LHCN-M2 (cell line): Measurements from ENCODE around the gene SMIM24. TPM values are rescaled to one million over a fixed set of nuclear protein-coding genes. Genes with fewer than 3 reads are reported as not detected.

Experiments used
- DNase-seq: peaks from one replicate; pipeline ENCODE4 v3.0.0-alpha.2; 2012; ENCODE audit warnings: low read depth
- total RNA-seq: library from RNA; depleted of rRNA; stranded (reverse); fragments of >200 nt; gene quantifications from 2 replicates; pipeline ENCODE4 v1.2.3, GENCODE V29; 2014

Gene SMIM24
- total RNA-seq, 1 experiment from 2014 or later = 0.40 TPM

GRCh38 chr19:3474614-3475013 lies 5.7 kb downstream of the SMIM24 start:
- no peak for DNase-seq

GRCh38 chr19:3474010-3474409 lies 6.3 kb downstream of the SMIM24 start:
- DNase-seq = no peak

- no peak for DNase-seq
These were observed 8.2 kb downstream of the SMIM24 start for GRCh38 chr19:3471954-3472655.

DNA sequence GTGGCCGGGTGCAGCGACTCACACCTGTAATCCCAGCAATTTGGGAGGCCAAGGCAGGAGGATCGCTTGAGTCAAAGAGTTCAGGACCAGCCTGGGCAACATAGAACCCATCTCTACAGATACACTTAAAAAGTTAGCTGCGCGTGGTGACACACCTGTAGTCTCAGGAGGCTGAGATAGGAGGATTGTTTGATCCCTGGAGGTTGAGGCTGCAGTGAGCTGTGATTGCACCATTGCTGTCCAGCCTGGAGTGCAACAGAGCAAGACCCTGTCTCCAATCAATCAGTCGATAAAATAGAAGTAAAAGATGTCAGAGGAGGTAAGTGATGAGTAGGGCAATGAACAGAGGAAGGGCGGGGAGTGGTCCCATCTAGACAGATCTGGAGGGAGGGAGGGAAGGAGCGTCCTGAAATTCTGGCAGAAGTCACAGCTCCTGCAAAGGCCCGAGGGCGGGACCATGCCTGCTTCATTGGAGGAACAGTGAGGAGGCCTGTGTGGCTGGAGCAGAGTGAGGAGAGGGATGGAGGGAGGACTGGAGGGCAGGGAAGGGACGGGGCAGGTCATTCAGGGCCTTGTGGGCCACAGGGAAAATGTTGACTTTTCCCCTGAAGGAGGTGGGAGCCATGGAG lies 9.7 kb downstream of the SMIM24 start:
- DNase-seq = no peak

DNA sequence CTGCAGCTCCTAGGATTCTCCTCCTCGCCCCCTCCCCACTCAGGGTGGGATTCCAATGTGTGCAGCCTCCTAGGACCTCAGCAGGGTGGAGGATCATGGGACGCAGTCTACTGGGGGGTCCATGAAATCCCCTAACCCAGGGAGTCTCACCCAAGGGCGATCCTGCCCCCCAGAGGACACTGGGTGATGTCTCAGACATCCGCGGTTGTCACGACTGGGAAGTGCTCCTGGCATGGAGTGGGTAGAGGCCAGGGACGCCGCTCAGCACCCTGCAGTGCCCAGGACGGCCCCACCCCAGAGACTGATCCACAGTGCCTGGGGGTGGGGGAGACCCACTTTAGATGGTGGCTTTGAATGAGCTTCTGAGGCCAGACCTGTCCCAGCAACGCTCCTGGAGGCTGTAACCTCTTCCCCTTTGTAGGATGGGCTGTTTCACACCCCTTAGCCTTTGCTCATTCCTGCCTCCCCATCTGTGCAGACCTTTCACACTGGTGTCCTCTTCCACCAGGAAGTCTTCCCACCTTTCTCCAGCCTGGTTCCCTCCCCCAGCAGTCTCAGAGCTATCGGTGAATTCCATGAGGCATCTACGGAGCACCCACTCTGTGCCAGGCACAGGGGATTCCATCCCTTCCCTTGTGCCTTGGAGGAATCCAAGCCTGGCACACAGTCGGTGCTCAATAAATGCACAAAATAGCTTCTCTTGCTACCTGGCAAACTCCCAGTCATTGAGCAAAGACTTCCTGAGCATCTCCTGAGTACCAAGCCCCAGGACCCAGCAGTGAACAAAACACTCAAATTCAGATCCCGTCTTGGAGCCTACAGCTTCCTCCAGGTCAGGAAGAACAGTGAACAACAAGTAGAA lies 10.5 kb downstream of the SMIM24 start:
- no peak for DNase-seq

DNA sequence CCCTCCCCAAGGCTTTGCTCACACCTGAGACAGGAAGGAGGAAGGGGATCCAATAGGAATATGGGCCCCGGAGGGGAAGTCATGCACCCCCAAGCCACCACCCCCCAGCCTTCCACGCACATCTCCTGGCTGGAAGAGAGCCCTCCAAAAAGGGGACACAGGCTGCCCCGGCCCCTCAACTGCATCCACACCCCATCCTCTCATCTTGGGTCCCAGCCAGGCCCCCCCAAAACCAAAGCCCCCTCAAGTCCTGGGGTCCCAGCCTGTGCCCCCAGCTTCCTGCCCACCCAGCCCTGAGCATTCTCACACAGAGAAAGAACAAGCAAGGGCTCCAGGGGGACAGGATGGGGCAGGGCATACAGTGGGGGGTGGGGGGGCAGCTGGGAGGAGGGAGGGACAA lies 12.1 kb downstream of the SMIM24 start:
- no peak for DNase-seq

GRCh38 chr19:3467437-3468198 lies 12.7 kb downstream of the SMIM24 start:
- DNase-seq = no peak

DNA sequence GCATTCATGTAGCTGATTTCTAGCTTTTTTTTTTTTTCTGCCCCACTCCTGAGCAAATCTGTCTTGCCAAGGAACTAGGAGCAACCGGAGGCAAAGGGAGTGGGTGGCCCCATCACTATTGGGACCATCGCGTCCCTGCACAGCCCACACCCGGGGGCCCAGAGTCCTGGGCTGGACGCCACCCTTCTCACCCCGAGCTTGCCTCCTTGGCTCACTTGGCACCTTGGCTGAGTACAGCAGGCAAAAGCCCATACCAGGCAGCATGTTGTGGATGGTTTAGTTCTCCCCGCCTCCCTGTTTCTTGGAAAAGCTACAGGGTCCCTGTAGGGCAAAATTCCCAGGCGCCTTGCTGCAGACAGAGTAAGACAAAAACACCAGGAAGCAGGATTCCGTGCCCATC lies 13.7 kb downstream of the SMIM24 start:
- no peak for DNase-seq

GRCh38 chr19:3465552-3465951 lies 14.8 kb downstream of the SMIM24 start:
- DNase-seq = no peak

DNA sequence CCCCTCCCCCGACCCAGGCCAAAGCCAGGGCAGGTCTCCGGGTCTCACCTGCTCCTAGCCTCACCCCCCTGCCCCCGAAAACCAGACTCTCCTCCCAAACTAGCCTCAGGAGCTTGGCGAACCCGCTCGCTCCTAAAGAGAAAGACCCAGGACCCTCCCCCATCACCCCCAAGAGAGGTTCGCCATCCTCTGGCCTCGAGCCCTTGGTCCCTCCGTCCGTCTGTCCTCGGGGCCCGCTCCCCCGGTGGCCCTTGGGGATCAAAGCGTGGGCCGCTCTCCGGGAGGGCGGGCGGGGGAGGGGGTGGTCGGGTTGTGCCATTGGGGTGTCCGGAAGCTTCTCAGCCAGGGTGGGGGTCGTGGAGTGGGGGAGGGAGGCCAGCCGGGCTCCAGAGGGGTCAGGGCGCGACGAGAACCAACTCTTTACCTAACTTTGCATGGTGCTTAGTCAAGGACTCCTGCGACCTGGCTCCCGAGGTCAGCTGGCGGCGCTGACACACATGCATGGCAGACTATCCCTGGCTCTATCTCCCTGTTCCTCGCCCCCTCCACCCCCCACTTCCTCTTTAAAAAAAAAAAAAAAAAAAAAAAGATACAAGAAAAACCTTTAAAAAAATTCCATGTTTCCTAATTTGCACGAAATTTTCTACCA lies 15.6 kb downstream of the SMIM24 start:
- DNase-seq = no peak

- DNase-seq = no peak
These were observed 16.4 kb downstream of the SMIM24 start for GRCh38 chr19:3463714-3464586.

DNA sequence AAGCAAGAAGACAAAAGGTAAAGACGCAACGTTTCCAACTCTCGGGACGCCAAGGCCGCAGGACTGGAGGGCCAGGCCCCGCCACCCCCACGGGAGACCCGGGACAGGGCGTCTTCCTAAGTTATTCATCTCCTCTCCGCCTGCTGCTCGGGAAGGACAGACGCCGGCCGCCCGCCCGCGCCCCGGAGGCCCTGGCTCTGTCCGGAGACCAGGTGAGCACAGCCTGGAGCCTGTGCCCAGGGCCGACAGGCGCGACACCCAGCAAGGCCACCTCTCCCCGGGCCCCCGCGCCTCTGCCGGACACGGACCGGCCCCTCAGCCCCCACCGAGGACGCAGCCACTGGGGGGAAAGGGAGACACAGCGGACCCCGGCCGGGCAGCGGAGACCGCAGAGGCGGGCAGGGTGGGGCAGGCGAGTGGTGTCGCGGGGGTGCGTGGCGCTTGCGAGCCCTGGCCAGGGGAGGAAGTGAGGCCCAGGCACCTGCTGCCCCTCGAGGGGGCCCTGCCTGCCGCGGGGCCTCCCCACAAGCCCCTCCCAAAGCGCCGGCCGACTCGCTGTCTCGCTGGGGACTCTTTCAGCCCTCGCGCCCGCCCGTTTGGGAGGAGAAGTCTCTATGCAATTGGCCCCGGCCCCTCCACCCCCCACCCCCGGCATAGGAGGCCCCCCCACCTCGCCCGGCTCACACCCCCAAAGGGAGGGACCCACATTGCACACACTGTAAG lies 17.2 kb downstream of the SMIM24 start:
- no peak for DNase-seq

DNA sequence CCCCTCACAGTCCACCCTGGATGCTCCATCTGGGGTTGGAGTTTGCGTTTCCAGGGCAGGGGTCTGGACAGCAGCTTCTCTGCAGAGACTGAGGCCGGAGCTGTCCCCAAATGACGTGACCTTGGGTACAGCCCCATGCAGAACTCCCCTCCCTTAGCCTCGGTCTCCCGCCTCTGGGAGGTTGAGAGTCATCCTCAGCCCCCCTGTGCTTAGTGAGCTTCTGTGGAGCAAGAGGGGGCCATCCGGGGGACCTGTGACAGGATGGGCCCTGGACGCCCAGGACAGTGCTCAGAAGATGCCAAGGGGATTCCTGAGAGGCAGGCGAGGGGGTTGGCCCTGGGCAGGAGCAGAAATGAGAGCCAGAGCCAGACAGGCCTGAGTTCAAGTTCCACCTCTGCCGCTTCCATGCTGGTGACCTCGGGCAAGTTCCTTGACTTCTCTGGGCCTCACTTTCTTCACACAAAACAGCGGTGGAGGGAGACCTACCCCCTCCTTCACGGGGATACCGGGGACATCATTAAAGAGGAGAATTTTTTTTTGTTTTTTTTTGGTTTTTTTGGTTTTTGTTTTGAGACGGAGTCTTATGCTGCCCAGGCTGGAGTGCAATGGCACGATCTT lies 20.3 kb downstream of the SMIM24 start:
- no peak for DNase-seq

DNA sequence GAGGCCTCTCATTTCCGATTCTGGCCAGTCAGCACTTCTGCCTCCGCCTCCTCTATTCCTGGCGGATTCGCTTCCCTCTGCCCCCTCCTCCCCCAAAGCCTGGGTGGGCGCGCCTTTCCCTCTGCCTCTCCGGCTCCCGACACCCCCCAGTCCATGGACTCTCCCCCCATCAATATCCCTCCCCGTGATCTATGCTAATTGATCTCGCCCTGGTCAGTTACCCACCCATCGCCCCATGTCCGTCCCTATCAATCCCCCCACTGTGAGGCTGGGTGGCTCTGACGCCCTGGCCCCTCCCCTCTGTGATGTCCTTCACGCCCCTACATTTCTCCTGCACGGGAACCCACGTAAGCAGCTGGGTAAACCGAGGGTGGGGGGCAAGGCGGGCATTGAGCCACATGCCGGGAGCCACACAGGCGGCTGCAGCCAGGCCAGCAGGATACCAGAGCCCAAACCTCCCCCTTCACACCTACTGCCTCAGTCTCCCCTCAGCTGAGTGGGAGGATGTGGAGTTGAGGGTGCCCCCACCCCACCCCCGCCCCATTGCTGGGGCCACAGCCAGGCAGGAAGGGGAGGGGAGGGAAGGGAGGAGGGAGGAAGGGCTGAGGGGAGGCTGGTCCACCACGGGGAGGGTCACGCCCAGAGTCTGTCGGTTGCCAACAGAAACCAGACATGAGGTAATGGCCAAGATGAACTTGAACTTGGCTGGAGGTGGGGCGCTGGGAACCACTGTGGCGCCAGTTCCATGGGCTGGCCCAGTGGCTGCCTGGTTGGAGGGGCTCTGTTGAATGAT lies 21.0 kb downstream of the SMIM24 start:
- peak; percentile 55 for DNase-seq

- no peak for DNase-seq
These were observed 21.9 kb downstream of the SMIM24 start for GRCh38 chr19:3458229-3459088.

DNA sequence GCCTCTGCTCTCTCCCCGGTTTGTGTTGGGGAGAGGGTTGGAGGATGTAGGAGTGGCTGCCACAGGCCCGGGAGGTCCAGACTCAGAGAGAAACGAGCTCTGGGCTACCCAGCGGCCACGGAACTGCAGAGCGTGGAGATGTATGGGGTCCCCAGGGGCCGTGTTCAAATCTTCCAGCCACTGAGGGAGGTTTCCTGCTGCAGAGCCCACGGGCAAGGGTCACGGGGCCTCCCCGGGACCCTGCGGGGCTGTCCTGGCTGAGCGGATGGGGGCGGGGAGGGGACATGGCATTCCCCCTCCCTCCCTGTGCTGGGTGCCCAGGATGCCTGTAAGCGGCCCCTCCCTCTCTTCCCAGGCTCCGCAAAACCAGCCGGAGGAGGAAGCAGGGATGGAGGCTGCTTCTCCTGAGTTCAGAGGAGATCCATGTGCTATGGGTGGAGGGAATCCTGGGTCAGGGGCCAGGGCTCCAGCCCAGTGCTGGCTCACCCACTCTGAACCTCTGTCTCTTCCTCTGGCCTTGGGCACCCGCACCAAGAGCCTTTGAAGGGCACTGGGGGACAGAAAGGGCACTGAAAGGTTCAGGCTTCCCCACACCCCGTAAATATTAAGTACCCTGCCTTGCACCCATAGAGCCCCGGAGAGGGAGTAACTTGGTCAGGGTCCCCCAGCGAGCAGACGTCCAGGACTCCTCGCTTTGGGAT lies 22.6 kb downstream of the SMIM24 start:
- no peak for DNase-seq
